Right lobe of liver (tissue), 6 donors: ENCODE measurements around the gene NOCT. TPM values are rescaled to one million over a fixed set of nuclear protein-coding genes. Genes with fewer than 3 reads are reported as not detected.

Experiments used
- ATAC-seq, 4 donors: fragments of 200-7000 bp; cut with Tn5 transposase; one replicate each; pipeline ENCODE4 v1.9.1; 2020; ENCODE audit warnings: mild to moderate bottlenecking in 4 of 4, moderate library complexity in 4 of 4
- DNase-seq, 3 donors: peaks; one replicate each; pipeline ENCODE4 v3.0.0-alpha.2; 2020
- H3K27ac ChIP-seq, 3 donors: fragments of 200-600 bp; one replicate each; pipeline ENCODE4 v1.8.0; 2022
- H3K27me3 ChIP-seq, 2 donors: fragments of 200-600 bp; one replicate each; pipeline ENCODE4 v1.8.0; 2022
- H3K36me3 ChIP-seq, 4 donors: fragments of 200-600 bp; sonication (generic) in 1 of 4; one replicate each; pipeline versions ENCODE4 v1.5.1 to v1.8.0; 2017 to 2022; ENCODE audit warnings: control low read depth in 1 of 4
- H3K4me1 ChIP-seq, 4 donors: fragments of 200-600 bp; sonication (generic) in 1 of 4; one replicate each; pipeline versions ENCODE4 v1.5.1 to v1.8.0; 2017 to 2022; ENCODE audit warnings: control low read depth in 1 of 4
- H3K4me3 ChIP-seq, 3 donors: fragments of 200-600 bp; one replicate each; pipeline ENCODE4 v1.8.0; 2022
- H3K9me3 ChIP-seq, 4 donors: fragments of 200-600 bp; sonication (generic) in 1 of 4; one replicate each; pipeline versions ENCODE4 v1.5.1 to v1.8.0; 2017 to 2022; ENCODE audit warnings: control low read depth in 1 of 4
- CTCF ChIP-seq, 4 donors: fragments of 200-600 bp in 3 of 4; fragments of 450-650 bp in 1 of 4; IDR thresholded peaks; one replicate each; pipeline versions ENCODE4 v1.5.1 to v1.8.0; 2016 to 2022; ENCODE audit warnings: antibody characterized with exemption in 4 of 4, mild to moderate bottlenecking in 2 of 4
- POLR2A ChIP-seq: fragments of 450-650 bp; IDR thresholded peaks from one replicate; pipeline ENCODE4 v1.6.1; 2017; ENCODE audit warnings: antibody characterized with exemption, mild to moderate bottlenecking
- WGBS: methylation state at CpG from one replicate; pipeline ENCODE4 v1.1.6; 2018; ENCODE audit warnings: low coverage, low lambda C conversion rate; ENCODE audit not compliant: insufficient coverage; ENCODE audit errors: missing lambda C conversion rate; 5-methylcytosine and 5-hydroxymethylcytosine counted together
- intact Hi-C, 2 donors: fragments of 100-400 bp; cut with DNase I; formaldehyde crosslinking; loops; one replicate each; pipeline versions ENCODE4 v1.11.2 to v1.14.1; 2022
- total RNA-seq, 6 experiments: library from RNA; depleted of rRNA in 2 of 6; stranded (reverse); fragments of >200 nt in 2 of 6; fragmentation: NEBNext Ultra II Directional in 3 of 6; extraction: Animal tissue kit (Norgen Biotek cat#: 25700) in 3 of 6; gene quantifications; one replicate each; pipeline versions ENCODE4 v1.1.0 to v1.2.4, GENCODE V29; 2016 to 2023
- donor health status: DM: no; HTN: yes; CAD: no.
- donor health status: DM: no; HTN: no; CAD: no.
- donor health status: DM: no; HTN: no; CAD: no.
- donor health status: DM: no; HTN: yes; CAD: no.
- donor health status: DM: no; HTN: yes; CAD: no.

Gene NOCT
- total RNA-seq, 6 experiments from 2014 or later = 3.5 to 20.5 (median 9.7) TPM

GRCh38 chr4:139044291-139044690 lies 28.7 kb downstream of the NOCT start:
- ATAC-seq (no peak), DNase-seq (no peak)
- no peaks in the 10 kb centered on the region for H3K9me3 ChIP-seq
- no peaks in the 10 kb centered on the region for H3K4me1 ChIP-seq
- H3K36me3 ChIP-seq = peaks cover 0 to 24% (median 5%) of the 10 kb centered on the region in 4 donors
- H3K27me3 ChIP-seq = no peaks in the 10 kb centered on the region
- TF ChIP-seq CTCF (IDR thresholded peaks at IDR 0.05) (no peak), POLR2A (no peak)
- H3K4me3 ChIP-seq = no peak overlapping the region
- intact Hi-C loops = no loop called here
- 77% methylated on average over 2 of the region's 2 CpGs for WGBS
- H3K27ac ChIP-seq = no peak overlapping the region

- H3K27me3 ChIP-seq = no peaks in the 10 kb centered on the region
- no peaks in the 10 kb centered on the region for H3K4me1 ChIP-seq
- TF ChIP-seq POLR2A = no peak
- TF ChIP-seq CTCF (IDR thresholded peaks at IDR 0.05) = no peak
- H3K4me3 ChIP-seq = no peak overlapping the region
- intact Hi-C loops = no loop called here
- H3K36me3 ChIP-seq = peaks cover 0 to 23% (median 5%) of the 10 kb centered on the region in 4 donors
- WGBS = 70% methylated on average over 3 of the region's 3 CpGs
- no peak overlapping the region for H3K27ac ChIP-seq
- ATAC-seq (no peak), DNase-seq (no peak)
- H3K9me3 ChIP-seq = no peaks in the 10 kb centered on the region
Observed at GRCh38 chr4:139048026-139048425, 32.4 kb downstream of the NOCT start.

GRCh38 chr4:139050446-139050845 lies 34.9 kb downstream of the NOCT start:
- TF ChIP-seq CTCF (IDR thresholded peaks at IDR 0.05) = no peak
- TF ChIP-seq POLR2A = no peak
- WGBS = 78% methylated on average over 2 of the region's 2 CpGs
- H3K4me1 ChIP-seq = no peaks in the 10 kb centered on the region
- no peak overlapping the region for H3K4me3 ChIP-seq
- H3K36me3 ChIP-seq = peaks cover 0 to 17% (median 1%) of the 10 kb centered on the region in 4 donors
- DNase-seq = no peak
- H3K9me3 ChIP-seq = no peaks in the 10 kb centered on the region
- H3K27ac ChIP-seq = no peak overlapping the region
- intact Hi-C loops = no loop called here
- no peaks in the 10 kb centered on the region for H3K27me3 ChIP-seq
- no peak for ATAC-seq

- DNase-seq (no peak), ATAC-seq (no peak)
- no peak for TF ChIP-seq CTCF (IDR thresholded peaks at IDR 0.05)
- Histone ChIP-seq H3K9me3 (no peaks in the 10 kb centered on the region), H3K4me3 (no peak overlapping the region), H3K27ac (no peak overlapping the region), H3K27me3 (no peaks in the 10 kb centered on the region), H3K36me3 (peaks cover 0 to 21% (median 2%) of the 10 kb centered on the region in 4 donors), H3K4me1 (no peaks in the 10 kb centered on the region)
- 88% methylated on average over 1 of the region's 1 CpG for WGBS
- intact Hi-C loops = no loop called here
Observed at GRCh38 chr4:139053909-139054308, 38.3 kb downstream of the NOCT start.
